Measurements from ENCODE around the gene FAM53A.

Gene FAM53A

GRCh38 chr4:1669850-1670249 is 14.3 kb downstream of the FAM53A start:
- Histone ChIP-seq H2BK120ac (ENCODE audit: low read depth, low read length) (no peak overlapping the region), H2BK15ac (ENCODE audit: low read depth, poor library complexity, severe bottlenecking) (no peak overlapping the region), H2AFZ (ENCODE audit: low read depth, low read length) (no peak overlapping the region), H3K4me3 (ENCODE audit: insufficient read depth in 1 of 2, low read depth in 1 of 2, low read length in 2 of 2) (no peak overlapping the region), H3K36me3 (ENCODE audit: control insufficient read depth in 1 of 2, insufficient read depth in 2 of 2, low read depth in 1 of 2, low read length in 2 of 2) (peaks cover 0 to 17% of the 10 kb centered on the region in 2 experiments), H3K27ac (ENCODE audit: low read length, poor library complexity, severe bottlenecking) (no peak overlapping the region), H3K79me1 (replicated peaks; ENCODE audit: low read length, poor library complexity, severe bottlenecking) (peaks cover 4% of the 10 kb centered on the region), H2BK5ac (ENCODE audit: low read depth, low read length, poor library complexity, severe bottlenecking) (no peak overlapping the region), H3K9me3 (ENCODE audit: control insufficient read depth, low read length) (no peaks in the 10 kb centered on the region), H4K91ac (ENCODE audit: low read length) (no peak overlapping the region), H3K23ac (ENCODE audit: low read length in 2 of 2) (no peak overlapping the region), H2BK12ac (ENCODE audit: low read length in 2 of 2) (no peak overlapping the region), H3K27me3 (ENCODE audit: control insufficient read depth in 1 of 2, insufficient read depth in 1 of 2, low read length in 2 of 2) (peaks cover 0 to 2% of the 10 kb centered on the region in 2 experiments), H3K18ac (ENCODE audit: low read depth in 1 of 2, low read length in 2 of 2) (no peak overlapping the region), H3K14ac (ENCODE audit: low read length in 2 of 2) (no peak overlapping the region), H3K4me1 (ENCODE audit: control insufficient read depth, insufficient read depth, low read depth, low read length) (peaks cover 10% of the 10 kb centered on the region), H2AK5ac (ENCODE audit: low read length, severe bottlenecking) (no peak overlapping the region), H3K4me2 (ENCODE audit: low read length, poor library complexity, severe bottlenecking) (no peak overlapping the region), H4K8ac (ENCODE audit: low read length) (no peak overlapping the region), H3K9ac (ENCODE audit: low read length) (no peak overlapping the region), H3K4ac (ENCODE audit: low read depth in 1 of 2, low read length in 2 of 2) (no peak overlapping the region)
- no peak for DNase-seq
- WGBS, result 95% methylated on average over 21 of the region's 21 CpGs

GRCh38 chr4:1669270-1669669 is 14.8 kb downstream of the FAM53A start:
- no peak for DNase-seq
- 91% methylated on average over 12 of the region's 12 CpGs for WGBS
- no peak overlapping the region for H3K4ac ChIP-seq (ENCODE audit: low read depth in 1 of 2, low read length in 2 of 2)
- H2BK15ac ChIP-seq (ENCODE audit: low read depth, poor library complexity, severe bottlenecking), result no peak overlapping the region
- H3K4me1 ChIP-seq (ENCODE audit: control insufficient read depth, insufficient read depth, low read depth, low read length), result peaks cover 10% of the 10 kb centered on the region
- no peaks in the 10 kb centered on the region for H3K9me3 ChIP-seq (ENCODE audit: control insufficient read depth, low read length)
- H3K27me3 ChIP-seq (ENCODE audit: control insufficient read depth in 1 of 2, insufficient read depth in 1 of 2, low read length in 2 of 2), result no peaks in the 10 kb centered on the region
- H2AK5ac ChIP-seq (ENCODE audit: low read length, severe bottlenecking), result no peak overlapping the region
- no peak overlapping the region for H3K27ac ChIP-seq (ENCODE audit: low read length, poor library complexity, severe bottlenecking)
- no peak overlapping the region for H2BK12ac ChIP-seq (ENCODE audit: low read length in 2 of 2)
- peaks cover 4% of the 10 kb centered on the region for H3K79me1 ChIP-seq (replicated peaks; ENCODE audit: low read length, poor library complexity, severe bottlenecking)
- H3K4me2 ChIP-seq (ENCODE audit: low read length, poor library complexity, severe bottlenecking), result no peak overlapping the region
- H3K9ac ChIP-seq (ENCODE audit: low read length), result no peak overlapping the region
- H3K4me3 ChIP-seq (ENCODE audit: insufficient read depth in 1 of 2, low read depth in 1 of 2, low read length in 2 of 2), result no peak overlapping the region
- no peak overlapping the region for H2BK5ac ChIP-seq (ENCODE audit: low read depth, low read length, poor library complexity, severe bottlenecking)
- no peak overlapping the region for H3K23ac ChIP-seq (ENCODE audit: low read length in 2 of 2)
- peak overlapping the region; percentile 35 for H4K8ac ChIP-seq (ENCODE audit: low read length)
- H3K36me3 ChIP-seq (ENCODE audit: control insufficient read depth in 1 of 2, insufficient read depth in 2 of 2, low read depth in 1 of 2, low read length in 2 of 2), result peaks cover 0 to 17% of the 10 kb centered on the region in 2 experiments
- no peak overlapping the region for H3K18ac ChIP-seq (ENCODE audit: low read depth in 1 of 2, low read length in 2 of 2)
- no peak overlapping the region for H4K91ac ChIP-seq (ENCODE audit: low read length)
- H2BK120ac ChIP-seq (ENCODE audit: low read depth, low read length), result no peak overlapping the region
- peak overlapping the region in 1 of 2 experiments; percentile 35 for H3K14ac ChIP-seq (ENCODE audit: low read length in 2 of 2)
- H2AFZ ChIP-seq (ENCODE audit: low read depth, low read length), result no peak overlapping the region

GRCh38 chr4:1668488-1668840 is 15.6 kb downstream of the FAM53A start:
- Histone ChIP-seq H2AFZ (ENCODE audit: low read depth, low read length) (no peak overlapping the region), H4K8ac (ENCODE audit: low read length) (no peak overlapping the region), H2BK5ac (ENCODE audit: low read depth, low read length, poor library complexity, severe bottlenecking) (no peak overlapping the region), H2BK120ac (ENCODE audit: low read depth, low read length) (no peak overlapping the region), H3K18ac (ENCODE audit: low read depth in 1 of 2, low read length in 2 of 2) (no peak overlapping the region), H3K14ac (ENCODE audit: low read length in 2 of 2) (no peak overlapping the region), H3K36me3 (ENCODE audit: control insufficient read depth in 1 of 2, insufficient read depth in 2 of 2, low read depth in 1 of 2, low read length in 2 of 2) (peaks cover 0 to 17% of the 10 kb centered on the region in 2 experiments), H3K4me3 (ENCODE audit: insufficient read depth in 1 of 2, low read depth in 1 of 2, low read length in 2 of 2) (no peak overlapping the region), H4K91ac (ENCODE audit: low read length) (no peak overlapping the region), H3K4ac (ENCODE audit: low read depth in 1 of 2, low read length in 2 of 2) (no peak overlapping the region), H3K9ac (ENCODE audit: low read length) (no peak overlapping the region), H2BK12ac (ENCODE audit: low read length in 2 of 2) (no peak overlapping the region), H3K27ac (ENCODE audit: low read length, poor library complexity, severe bottlenecking) (no peak overlapping the region), H3K4me2 (ENCODE audit: low read length, poor library complexity, severe bottlenecking) (no peak overlapping the region), H2BK15ac (ENCODE audit: low read depth, poor library complexity, severe bottlenecking) (no peak overlapping the region), H3K79me1 (replicated peaks; ENCODE audit: low read length, poor library complexity, severe bottlenecking) (peaks cover 1% of the 10 kb centered on the region), H3K4me1 (ENCODE audit: control insufficient read depth, insufficient read depth, low read depth, low read length) (peaks cover 10% of the 10 kb centered on the region), H3K27me3 (ENCODE audit: control insufficient read depth in 1 of 2, insufficient read depth in 1 of 2, low read length in 2 of 2) (no peaks in the 10 kb centered on the region), H3K9me3 (ENCODE audit: control insufficient read depth, low read length) (no peaks in the 10 kb centered on the region), H3K23ac (ENCODE audit: low read length in 2 of 2) (no peak overlapping the region), H2AK5ac (ENCODE audit: low read length, severe bottlenecking) (no peak overlapping the region)
- WGBS, result 83% methylated on average over 8 of the region's 8 CpGs
- no peak for DNase-seq

- H3K4me2 ChIP-seq (ENCODE audit: low read length, poor library complexity, severe bottlenecking), result no peak overlapping the region
- H4K91ac ChIP-seq (ENCODE audit: low read length), result no peak overlapping the region
- no peak overlapping the region for H2AFZ ChIP-seq (ENCODE audit: low read depth, low read length)
- no peak overlapping the region for H3K27ac ChIP-seq (ENCODE audit: low read length, poor library complexity, severe bottlenecking)
- no peak overlapping the region for H3K18ac ChIP-seq (ENCODE audit: low read depth in 1 of 2, low read length in 2 of 2)
- H3K4ac ChIP-seq (ENCODE audit: low read depth in 1 of 2, low read length in 2 of 2), result no peak overlapping the region
- H2AK5ac ChIP-seq (ENCODE audit: low read length, severe bottlenecking), result no peak overlapping the region
- H2BK15ac ChIP-seq (ENCODE audit: low read depth, poor library complexity, severe bottlenecking), result no peak overlapping the region
- no peak overlapping the region for H3K14ac ChIP-seq (ENCODE audit: low read length in 2 of 2)
- H2BK12ac ChIP-seq (ENCODE audit: low read length in 2 of 2), result no peak overlapping the region
- WGBS, result 94% methylated on average over 15 of the region's 15 CpGs
- H3K9me3 ChIP-seq (ENCODE audit: control insufficient read depth, low read length), result no peaks in the 10 kb centered on the region
- H3K23ac ChIP-seq (ENCODE audit: low read length in 2 of 2), result no peak overlapping the region
- H3K4me3 ChIP-seq (ENCODE audit: insufficient read depth in 1 of 2, low read depth in 1 of 2, low read length in 2 of 2), result no peak overlapping the region
- peaks cover 0 to 17% of the 10 kb centered on the region in 2 experiments for H3K36me3 ChIP-seq (ENCODE audit: control insufficient read depth in 1 of 2, insufficient read depth in 2 of 2, low read depth in 1 of 2, low read length in 2 of 2)
- no peak overlapping the region for H4K8ac ChIP-seq (ENCODE audit: low read length)
- H3K79me1 ChIP-seq (replicated peaks; ENCODE audit: low read length, poor library complexity, severe bottlenecking), result peaks cover 1% of the 10 kb centered on the region
- no peak for DNase-seq
- H2BK120ac ChIP-seq (ENCODE audit: low read depth, low read length), result no peak overlapping the region
- H3K4me1 ChIP-seq (ENCODE audit: control insufficient read depth, insufficient read depth, low read depth, low read length), result peaks cover 10% of the 10 kb centered on the region
- no peak overlapping the region for H2BK5ac ChIP-seq (ENCODE audit: low read depth, low read length, poor library complexity, severe bottlenecking)
- H3K27me3 ChIP-seq (ENCODE audit: control insufficient read depth in 1 of 2, insufficient read depth in 1 of 2, low read length in 2 of 2), result no peaks in the 10 kb centered on the region
- no peak overlapping the region for H3K9ac ChIP-seq (ENCODE audit: low read length)
These were observed 16.8 kb downstream of the FAM53A start for GRCh38 chr4:1667273-1667672.
